Effector memory CD8-positive, alpha-beta T cell (primary cell): ENCODE results near the gene DCP1B.

Source experiments
- ATAC-seq: fragments of 150-1000 bp; cut with Tn5 transposase; replicated peaks from 2 replicates; pipeline ENCODE4 v1.10.0; 2021; ENCODE audit warnings: mild to moderate bottlenecking, moderate library complexity
- DNase-seq, 3 experiments: peaks; one replicate each; pipeline ENCODE4 v3.0.0; 2021
- H3K27ac Mint-ChIP-seq, 2 donors: one replicate each; pipeline ENCODE4 v1.8.0; 2022; ENCODE audit warnings: mild to moderate bottlenecking in 2 of 2, mixed read lengths in 2 of 2, moderate library complexity in 2 of 2
- H3K27me3 Mint-ChIP-seq, 2 donors: one replicate each; pipeline ENCODE4 v1.8.0; 2022; ENCODE audit warnings: mixed read lengths in 2 of 2
- H3K36me3 Mint-ChIP-seq: one replicate; pipeline ENCODE4 v1.8.0; 2022; ENCODE audit warnings: mild to moderate bottlenecking, moderate library complexity, mixed read lengths; ENCODE audit not compliant: insufficient read depth
- H3K4me1 Mint-ChIP-seq, 2 donors: one replicate each; pipeline ENCODE4 v1.8.0; 2022; ENCODE audit warnings: low read depth in 2 of 2, mixed read lengths in 2 of 2
- H3K4me3 Mint-ChIP-seq, 2 donors: one replicate each; pipeline ENCODE4 v1.8.0; 2022; ENCODE audit warnings: mild to moderate bottlenecking in 2 of 2, mixed read lengths in 2 of 2, moderate library complexity in 2 of 2
- H3K9me3 Mint-ChIP-seq, 2 donors: one replicate each; pipeline ENCODE4 v1.8.0; 2022; ENCODE audit warnings: mixed read lengths in 2 of 2

Gene DCP1B

GRCh38 chr12:2011643-2012607, 7.7 kb upstream of the DCP1B start:
- peaks cover 0 to 2% of the 10 kb centered on the region in 2 donors for H3K27me3 Mint-ChIP-seq
- H3K9me3 Mint-ChIP-seq: no peaks in the 10 kb centered on the region
- ATAC-seq (no peak), DNase-seq (no peak)
- H3K4me1 Mint-ChIP-seq: no peaks in the 10 kb centered on the region
- H3K4me3 Mint-ChIP-seq: no peak overlapping the region
- no peak overlapping the region for H3K27ac Mint-ChIP-seq
- no peaks in the 10 kb centered on the region for H3K36me3 Mint-ChIP-seq

- Mint-ChIP-seq H3K36me3 (peaks cover 2% of the 10 kb centered on the region), H3K27me3 (no peaks in the 10 kb centered on the region), H3K4me1 (peaks cover under 1% of the 10 kb centered on the region in 2 donors), H3K27ac (no peak overlapping the region), H3K4me3 (no peak overlapping the region), H3K9me3 (no peaks in the 10 kb centered on the region)
- DNase-seq (no peak), ATAC-seq (no peak)
These were observed 5.4 kb upstream of the DCP1B start for GRCh38 chr12:2009623-2010022.

- H3K36me3 Mint-ChIP-seq: peaks cover 12% of the 10 kb centered on the region
- peaks cover 9 to 10% of the 10 kb centered on the region in 2 donors for H3K4me1 Mint-ChIP-seq
- DNase-seq (no peak), ATAC-seq (no peak)
- no peak overlapping the region for H3K4me3 Mint-ChIP-seq
- H3K9me3 Mint-ChIP-seq: no peaks in the 10 kb centered on the region
- H3K27ac Mint-ChIP-seq: peak overlapping the region in 1 of 2 donors; percentile 16
- no peaks in the 10 kb centered on the region for H3K27me3 Mint-ChIP-seq
These were observed 4.4 kb upstream of the DCP1B start for GRCh38 chr12:2008677-2009076.

DNA sequence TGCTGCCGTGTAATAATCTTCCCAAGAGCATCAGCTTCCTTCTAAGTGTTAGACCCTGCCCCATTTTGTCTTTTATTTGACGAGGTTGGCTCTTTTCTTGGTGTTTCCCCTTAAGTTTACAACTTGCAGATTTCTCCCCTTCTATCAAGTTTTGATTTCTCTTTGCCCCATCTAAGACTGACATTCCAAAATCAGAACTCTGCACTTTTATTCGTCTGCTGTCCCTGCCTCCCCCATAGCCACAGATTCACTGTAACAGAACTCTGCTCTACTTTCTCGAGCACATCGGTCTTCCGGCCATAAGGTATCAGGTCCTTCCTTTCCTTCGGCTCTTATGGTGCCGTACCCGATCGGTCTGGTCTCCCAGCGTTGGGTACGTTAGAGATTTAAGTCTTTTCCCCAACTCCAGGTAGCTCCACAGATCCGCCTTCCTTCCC, 563 bp downstream of the DCP1B start:
- DNase-seq (peak in 1 of 3 experiments; percentile 4), ATAC-seq (peak; percentile 40)
- peak overlapping the region; percentile 99 to 100 for H3K27ac Mint-ChIP-seq
- peaks cover 14% of the 10 kb centered on the region for H3K36me3 Mint-ChIP-seq
- H3K4me1 Mint-ChIP-seq: peaks cover 26 to 30% of the 10 kb centered on the region in 2 donors
- no peaks in the 10 kb centered on the region for H3K27me3 Mint-ChIP-seq
- peak overlapping the region; percentile 99 for H3K4me3 Mint-ChIP-seq
- H3K9me3 Mint-ChIP-seq: no peaks in the 10 kb centered on the region

- Mint-ChIP-seq H3K36me3 (peaks cover 25% of the 10 kb centered on the region), H3K27ac (peak overlapping the region; percentile 93 to 97), H3K4me1 (peaks cover 15 to 41% of the 10 kb centered on the region in 2 donors), H3K27me3 (no peaks in the 10 kb centered on the region), H3K4me3 (peak overlapping the region in 1 of 2 donors; percentile 1), H3K9me3 (no peaks in the 10 kb centered on the region)
- ATAC-seq (no peak), DNase-seq (no peak)
These were observed 8.9 kb downstream of the DCP1B start for GRCh38 chr12:1995205-1995896.

GRCh38 chr12:1994429-1995143, 9.7 kb downstream of the DCP1B start:
- ATAC-seq: peak; percentile 26
- H3K4me1 Mint-ChIP-seq: peaks cover 15 to 41% of the 10 kb centered on the region in 2 donors
- H3K4me3 Mint-ChIP-seq: peak overlapping the region; percentile 31 to 56

DNA sequence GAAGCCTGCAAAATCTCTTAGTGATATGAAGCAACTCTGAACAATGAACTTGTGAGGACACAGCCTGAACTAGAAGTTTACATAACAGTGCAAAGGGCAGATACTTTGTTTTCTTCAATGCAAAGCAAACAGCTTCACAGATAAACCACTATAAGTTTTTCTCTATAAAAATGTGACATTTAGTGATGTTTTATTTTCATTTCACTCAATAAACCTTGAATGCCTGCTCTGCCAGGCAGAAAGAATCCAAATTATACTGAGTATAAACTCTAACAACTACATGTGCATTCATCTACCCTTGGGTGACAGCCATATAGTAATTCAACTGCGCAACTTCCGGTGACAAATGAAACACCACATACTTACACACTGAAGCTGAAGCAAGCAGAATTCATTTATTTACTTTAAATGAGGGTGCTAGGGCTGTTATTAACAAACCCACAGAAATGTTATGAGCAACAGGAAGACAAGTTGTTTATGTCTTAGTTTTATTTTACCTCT, 10.3 kb downstream of the DCP1B start:
- peaks cover 31% of the 10 kb centered on the region for H3K36me3 Mint-ChIP-seq
- ATAC-seq: peak; percentile 92
- H3K4me1 Mint-ChIP-seq: peaks cover 15 to 41% of the 10 kb centered on the region in 2 donors
- peak overlapping the region; percentile 31 to 56 for H3K4me3 Mint-ChIP-seq
- peak overlapping the region; percentile 93 to 97 for H3K27ac Mint-ChIP-seq
- H3K9me3 Mint-ChIP-seq: no peaks in the 10 kb centered on the region
- H3K27me3 Mint-ChIP-seq: no peaks in the 10 kb centered on the region
- peak; percentile 34 to 40 (median 37) for DNase-seq

More at GRCh38 chr12:1994429-1995143, 9.7 kb downstream of the DCP1B start:
- H3K9me3 Mint-ChIP-seq: no peaks in the 10 kb centered on the region
- peak overlapping the region; percentile 93 to 97 for H3K27ac Mint-ChIP-seq
- H3K27me3 Mint-ChIP-seq: no peaks in the 10 kb centered on the region
- H3K36me3 Mint-ChIP-seq: peaks cover 31% of the 10 kb centered on the region
- no peak for DNase-seq

- Mint-ChIP-seq H3K9me3 (no peaks in the 10 kb centered on the region), H3K27me3 (no peaks in the 10 kb centered on the region), H3K4me3 (peak overlapping the region in 1 of 2 donors; percentile 26), H3K36me3 (peaks cover 31% of the 10 kb centered on the region), H3K27ac (peak overlapping the region; percentile 93 to 97), H3K4me1 (peaks cover 15 to 41% of the 10 kb centered on the region in 2 donors)
- DNase-seq (no peak), ATAC-seq (peak; percentile 51)
These were observed 10.9 kb downstream of the DCP1B start for GRCh38 chr12:1993341-1993740.

GRCh38 chr12:1992732-1993131, 11.5 kb downstream of the DCP1B start:
- Mint-ChIP-seq H3K4me1 (peaks cover 18 to 41% of the 10 kb centered on the region in 2 donors), H3K36me3 (peaks cover 31% of the 10 kb centered on the region), H3K9me3 (no peaks in the 10 kb centered on the region), H3K4me3 (peak overlapping the region in 1 of 2 donors; percentile 26), H3K27ac (peak overlapping the region; percentile 93 to 97), H3K27me3 (no peaks in the 10 kb centered on the region)
- ATAC-seq: no peak
- DNase-seq: no peak

GRCh38 chr12:1989111-1989510, 15.1 kb downstream of the DCP1B start:
- Mint-ChIP-seq H3K9me3 (no peaks in the 10 kb centered on the region), H3K36me3 (peaks cover 30% of the 10 kb centered on the region), H3K27ac (no peak overlapping the region), H3K27me3 (no peaks in the 10 kb centered on the region), H3K4me1 (peaks cover 6 to 18% of the 10 kb centered on the region in 2 donors), H3K4me3 (no peak overlapping the region)
- DNase-seq (no peak), ATAC-seq (no peak)

GRCh38 chr12:1984759-1985158, 19.5 kb downstream of the DCP1B start:
- H3K27me3 Mint-ChIP-seq: no peaks in the 10 kb centered on the region
- H3K4me1 Mint-ChIP-seq: peaks cover 6 to 17% of the 10 kb centered on the region in 2 donors
- peaks cover 11% of the 10 kb centered on the region for H3K36me3 Mint-ChIP-seq
- no peaks in the 10 kb centered on the region for H3K9me3 Mint-ChIP-seq
- ATAC-seq (no peak), DNase-seq (no peak)
- H3K27ac Mint-ChIP-seq: no peak overlapping the region
- H3K4me3 Mint-ChIP-seq: no peak overlapping the region

- no peaks in the 10 kb centered on the region for H3K9me3 Mint-ChIP-seq
- ATAC-seq (no peak), DNase-seq (no peak)
- no peak overlapping the region for H3K4me3 Mint-ChIP-seq
- H3K27ac Mint-ChIP-seq: no peak overlapping the region
- H3K4me1 Mint-ChIP-seq: peaks cover 0 to 12% of the 10 kb centered on the region in 2 donors
- H3K27me3 Mint-ChIP-seq: no peaks in the 10 kb centered on the region
- peaks cover 10% of the 10 kb centered on the region for H3K36me3 Mint-ChIP-seq
These were observed 24.0 kb downstream of the DCP1B start for GRCh38 chr12:1980282-1980681.
